GM10266 (cell line): ENCODE measurements around the gene C17orf107.
"Not testable (repeated sequence)": the region's sequence is repeated elsewhere in the genome, so short reads cannot be mapped to it uniquely, and the experiment has no call there.

Experiments
- DNase-seq: peaks from one replicate; pipeline ENCODE4 v3.0.0; 2012; ENCODE audit errors: extremely low spot score
- TF ChIP-seq, protein P1 (sequence below): IDR thresholded peaks from 2 replicates; pipeline ENCODE4 v1.5.1; 2012; ENCODE audit warnings: mild to moderate bottlenecking, low read depth; ENCODE audit not compliant: control insufficient read depth, insufficient read depth; ENCODE audit errors: missing control alignments

The C17orf107 gene

DNA sequence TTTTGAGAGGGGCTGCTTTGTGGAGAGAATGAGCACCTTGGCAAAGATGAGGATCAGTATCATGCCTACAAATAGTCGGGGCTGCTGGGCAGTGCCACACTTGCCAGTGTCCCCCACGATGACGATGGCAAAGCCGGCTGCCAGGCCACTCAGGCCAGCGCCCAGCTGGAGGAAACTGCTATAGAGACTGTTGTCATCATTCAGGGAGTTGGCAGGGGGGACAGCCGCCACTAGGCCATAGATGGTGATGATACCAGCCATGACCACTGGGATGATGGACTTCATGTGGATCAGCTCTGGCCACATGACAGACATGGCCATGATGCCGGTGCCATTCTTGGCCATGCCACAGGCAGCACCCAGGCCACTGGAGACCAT is 42.4 kb upstream of the C17orf107 start:
- DNase-seq, result no peak
- TF ChIP-seq, protein P1, sequence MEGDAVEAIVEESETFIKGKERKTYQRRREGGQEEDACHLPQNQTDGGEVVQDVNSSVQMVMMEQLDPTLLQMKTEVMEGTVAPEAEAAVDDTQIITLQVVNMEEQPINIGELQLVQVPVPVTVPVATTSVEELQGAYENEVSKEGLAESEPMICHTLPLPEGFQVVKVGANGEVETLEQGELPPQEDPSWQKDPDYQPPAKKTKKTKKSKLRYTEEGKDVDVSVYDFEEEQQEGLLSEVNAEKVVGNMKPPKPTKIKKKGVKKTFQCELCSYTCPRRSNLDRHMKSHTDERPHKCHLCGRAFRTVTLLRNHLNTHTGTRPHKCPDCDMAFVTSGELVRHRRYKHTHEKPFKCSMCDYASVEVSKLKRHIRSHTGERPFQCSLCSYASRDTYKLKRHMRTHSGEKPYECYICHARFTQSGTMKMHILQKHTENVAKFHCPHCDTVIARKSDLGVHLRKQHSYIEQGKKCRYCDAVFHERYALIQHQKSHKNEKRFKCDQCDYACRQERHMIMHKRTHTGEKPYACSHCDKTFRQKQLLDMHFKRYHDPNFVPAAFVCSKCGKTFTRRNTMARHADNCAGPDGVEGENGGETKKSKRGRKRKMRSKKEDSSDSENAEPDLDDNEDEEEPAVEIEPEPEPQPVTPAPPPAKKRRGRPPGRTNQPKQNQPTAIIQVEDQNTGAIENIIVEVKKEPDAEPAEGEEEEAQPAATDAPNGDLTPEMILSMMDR, result no peak

DNA sequence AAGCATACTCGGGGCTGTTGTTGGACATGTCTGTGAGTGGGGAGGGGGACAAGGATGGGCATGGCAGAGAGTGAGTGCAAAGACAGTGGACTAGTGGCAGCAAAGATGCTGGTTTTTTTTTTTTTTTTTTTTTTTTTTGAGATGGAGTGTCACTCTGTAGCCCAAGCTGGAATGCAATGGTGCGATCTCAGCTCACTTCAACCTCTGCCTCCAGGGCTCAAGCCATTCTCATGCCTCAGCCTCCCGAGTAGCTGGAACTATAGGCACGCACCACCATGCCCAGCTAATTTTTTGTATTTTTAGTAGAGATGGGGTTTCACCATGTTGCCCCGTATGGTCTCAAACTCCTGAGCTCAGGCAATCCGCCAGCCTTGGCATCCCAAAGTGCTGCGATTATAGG is 42.0 kb upstream of the C17orf107 start:
- not testable (repeated sequence) for DNase-seq

DNA sequence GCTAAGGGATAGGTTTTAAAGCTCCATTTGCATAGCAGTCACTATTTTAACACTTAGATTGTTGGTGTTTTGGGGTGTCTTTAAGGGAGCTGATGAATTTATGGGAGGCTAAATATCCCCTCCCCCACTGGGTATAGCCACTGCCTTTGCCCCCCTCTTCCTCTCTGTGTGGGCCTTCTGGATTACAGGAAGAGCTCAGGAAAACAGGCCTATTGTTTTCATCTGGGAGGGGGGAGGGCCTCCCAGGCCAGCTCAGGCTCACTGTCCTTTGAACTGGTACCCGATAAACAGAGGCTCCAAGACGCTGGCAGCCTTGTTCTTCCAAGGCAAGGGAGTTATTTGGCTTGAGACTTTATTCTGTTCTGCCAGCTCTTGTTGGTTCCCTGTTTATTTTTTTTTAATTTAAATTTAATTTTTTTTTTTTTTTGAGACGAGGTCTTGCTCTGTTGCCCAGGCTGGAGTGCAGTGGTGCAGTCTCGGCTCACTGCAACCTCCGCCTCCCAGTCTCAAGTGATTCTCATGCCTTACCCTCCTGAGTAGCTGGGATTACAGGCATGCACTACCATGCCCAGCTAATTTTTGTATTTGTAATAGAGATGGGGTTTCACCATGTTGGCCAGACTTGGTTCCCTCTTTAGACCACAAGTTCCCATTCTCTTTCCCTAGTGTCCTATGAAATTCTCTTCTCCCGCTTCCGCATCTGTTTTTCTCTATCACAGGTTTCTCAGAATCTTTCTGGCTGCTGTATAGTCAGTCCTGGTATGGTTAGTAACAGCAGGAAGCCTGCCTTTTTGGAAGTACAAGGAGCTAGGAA is 41.1 kb upstream of the C17orf107 start:
- TF ChIP-seq, protein P1, result no peak
- DNase-seq, result no peak

DNA sequence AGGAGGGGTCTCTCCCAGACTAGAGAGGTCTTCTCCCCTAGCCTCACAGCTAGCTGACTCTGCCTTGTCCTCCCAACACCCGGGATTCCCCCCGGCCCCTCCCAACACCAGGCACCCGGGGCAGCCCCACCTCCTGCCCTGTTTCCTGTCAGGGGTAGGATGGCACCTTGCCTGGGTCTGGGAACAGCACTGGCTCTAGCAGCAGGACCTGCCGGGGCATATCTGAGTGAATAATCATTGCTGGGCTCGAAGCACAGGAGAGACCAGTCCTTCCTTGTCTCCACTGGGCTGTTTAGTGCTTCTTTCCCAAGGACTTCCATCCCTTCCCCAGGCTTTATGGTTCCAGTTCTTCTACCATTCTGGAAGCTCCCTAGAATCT is 40.5 kb upstream of the C17orf107 start:
- TF ChIP-seq, protein P1, result no peak
- no peak for DNase-seq

DNA sequence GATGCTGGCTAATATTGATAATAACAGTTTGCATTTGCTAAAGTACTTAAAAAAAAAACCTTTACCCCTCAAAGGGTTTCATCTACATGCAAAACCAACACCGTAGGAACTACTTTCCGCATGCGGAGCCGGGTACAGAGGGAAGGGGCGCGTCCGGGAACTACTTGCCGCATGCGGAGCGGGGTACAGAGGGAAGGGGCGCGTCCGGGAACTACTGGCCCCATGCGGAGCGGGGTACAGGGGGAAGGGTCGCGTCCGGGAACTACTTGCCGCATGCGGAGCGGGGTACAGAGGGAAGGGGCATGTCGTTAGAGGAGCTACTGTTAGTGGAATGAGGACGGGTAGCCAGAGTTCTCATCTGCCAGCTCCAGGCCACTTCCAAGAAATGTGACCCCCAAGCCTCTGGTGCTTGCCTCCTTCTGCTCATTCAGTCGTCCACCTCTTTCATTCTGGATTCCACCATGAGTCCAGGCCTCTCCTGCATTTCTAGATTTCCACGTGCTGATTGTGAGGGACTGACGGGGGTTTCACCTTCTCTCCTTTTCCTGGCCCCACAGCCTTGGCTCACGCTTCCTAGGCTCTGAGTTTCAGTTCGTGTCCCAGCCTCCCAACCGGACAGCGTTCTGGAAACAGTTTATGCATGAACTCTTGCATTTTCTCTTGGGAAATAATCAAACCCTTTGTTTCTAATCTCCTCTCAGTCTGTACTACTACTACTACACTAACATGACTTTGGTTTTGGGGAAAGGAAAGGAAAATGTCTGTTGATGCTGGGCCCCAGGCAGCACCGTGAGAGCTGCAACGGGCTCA is 39.3 kb upstream of the C17orf107 start:
- DNase-seq, result no peak
- TF ChIP-seq, protein P1, result no peak

DNA sequence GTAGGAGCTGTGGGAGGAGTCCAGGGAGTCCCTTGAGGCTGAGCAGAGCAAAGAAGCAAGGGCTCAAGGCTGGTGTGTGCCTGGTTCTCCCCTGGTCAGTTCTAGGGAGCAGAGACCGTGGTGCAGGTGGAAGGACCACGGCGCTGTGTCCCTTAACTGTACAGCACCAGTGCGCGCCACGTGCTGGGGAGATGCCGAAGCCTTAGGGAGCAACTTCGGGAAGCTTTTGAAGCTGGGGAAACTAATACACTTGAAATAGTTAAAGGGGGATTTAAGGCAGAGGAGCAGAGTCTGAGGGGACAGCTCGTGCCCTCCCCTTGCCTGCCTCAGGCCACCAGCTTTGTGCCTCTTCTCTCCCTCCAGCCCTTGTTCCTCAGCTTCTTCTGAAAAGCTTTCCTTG is 38.7 kb upstream of the C17orf107 start:
- no peak for DNase-seq
- TF ChIP-seq, protein P1, result no peak

DNA sequence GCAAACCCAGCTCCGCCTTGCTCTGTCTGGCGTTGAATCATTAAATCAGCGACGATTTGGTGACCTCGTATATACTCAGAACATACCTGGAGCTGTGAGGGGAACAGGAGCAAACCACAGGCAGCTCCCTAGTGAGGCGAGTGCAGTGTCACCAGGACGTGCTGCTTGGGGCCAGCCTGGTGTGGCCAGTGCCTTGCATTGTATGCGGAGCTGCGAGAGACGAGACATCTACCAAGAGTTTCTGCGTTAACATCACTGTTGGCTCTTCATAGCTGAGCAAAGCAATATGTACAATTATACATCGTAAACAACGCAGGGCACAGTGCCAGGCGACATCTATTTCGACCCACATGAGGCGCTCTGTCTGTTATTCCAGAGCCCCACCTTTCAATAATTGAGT is 38.3 kb upstream of the C17orf107 start:
- DNase-seq, result no peak
- TF ChIP-seq, protein P1, result no peak
